Measurements from ENCODE around the gene POU2F1.

POU2F1 gene

DNA sequence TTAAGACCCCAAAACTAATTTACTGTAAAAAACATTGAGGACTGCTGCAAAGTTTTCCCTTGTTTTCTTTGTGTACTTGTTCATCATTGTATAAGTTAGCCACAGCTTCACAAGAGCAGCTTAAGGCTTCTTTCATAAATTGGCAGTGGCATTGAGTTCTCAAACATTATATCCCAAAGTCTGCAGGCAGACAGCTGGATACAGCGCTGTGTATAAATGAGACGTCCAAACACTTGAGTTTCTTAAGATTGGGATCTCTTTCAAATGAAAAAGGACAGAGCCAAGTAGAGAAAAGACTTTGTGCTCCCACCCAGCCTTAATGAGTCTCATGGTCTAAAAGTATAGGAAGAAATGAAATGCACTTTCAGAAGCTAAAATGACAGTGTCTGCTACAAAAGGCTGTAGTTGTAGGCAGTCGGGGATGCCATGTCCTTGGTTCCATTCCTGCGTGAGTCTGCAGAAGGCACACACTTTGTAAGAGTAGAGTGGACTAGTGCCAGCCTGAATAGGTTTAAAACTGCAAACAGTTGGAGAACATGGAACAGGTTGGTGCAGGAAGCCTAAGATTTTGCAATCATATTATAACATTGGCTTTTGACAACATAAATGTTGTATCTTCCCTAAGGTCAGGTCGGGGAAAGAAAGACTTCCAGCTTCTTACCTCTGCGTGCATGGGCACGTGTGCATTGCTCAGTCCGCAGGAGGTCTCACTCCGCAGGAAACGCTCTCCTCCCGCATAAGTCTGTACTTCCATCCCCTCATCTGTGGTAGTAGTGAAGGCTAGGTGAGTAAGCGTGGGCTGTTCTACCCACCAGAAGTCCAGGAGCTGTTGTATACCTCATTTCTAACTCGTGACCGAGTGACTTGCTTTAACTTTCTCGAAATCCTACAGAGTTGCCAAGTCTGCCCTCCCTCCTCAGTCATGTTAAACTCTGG is 203.3 kb downstream of the POU2F1 start:
- no peak for DNase-seq (ENCODE audit: low read depth)

DNA sequence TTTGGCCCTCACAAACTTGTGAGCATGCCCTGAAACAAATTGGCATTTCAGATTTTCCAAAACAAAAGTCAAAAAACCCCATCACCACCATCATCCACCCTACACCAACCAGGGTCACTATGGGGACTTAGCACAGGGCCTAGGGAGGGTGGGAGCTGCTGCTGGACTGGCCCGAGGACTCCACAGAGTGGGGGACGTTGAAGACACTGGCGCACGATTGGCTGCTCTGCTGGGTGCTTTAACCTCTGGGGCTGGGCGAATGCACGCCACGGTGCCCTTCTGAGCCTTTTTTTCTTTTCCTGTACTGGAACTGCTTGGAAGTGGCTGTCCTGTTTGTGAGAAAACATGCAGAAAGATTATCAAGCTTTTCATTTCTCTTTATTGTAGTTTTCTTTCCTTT is 204.8 kb downstream of the POU2F1 start:
- no peak for DNase-seq (ENCODE audit: low read depth)

DNA sequence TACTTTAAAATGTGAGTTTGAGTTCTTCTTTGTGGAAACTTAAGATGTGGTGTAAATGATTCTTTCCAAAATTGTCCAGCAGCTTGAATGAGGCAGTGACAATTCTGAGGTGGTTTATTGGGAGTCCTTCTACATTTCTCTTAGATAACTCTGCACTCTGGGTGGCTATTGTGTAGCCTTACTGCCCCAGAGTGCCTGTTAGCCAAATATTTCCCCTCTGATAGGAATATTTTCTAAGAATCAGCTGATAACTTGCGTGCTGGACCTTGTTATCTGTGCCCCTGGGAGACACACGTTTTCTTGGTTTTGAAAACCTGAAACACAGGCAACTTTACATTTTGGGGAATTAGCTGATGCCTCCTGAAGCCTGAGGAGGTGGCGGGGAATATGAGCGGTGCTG is 206.0 kb downstream of the POU2F1 start:
- DNase-seq (ENCODE audit: low read depth) = no peak

DNA sequence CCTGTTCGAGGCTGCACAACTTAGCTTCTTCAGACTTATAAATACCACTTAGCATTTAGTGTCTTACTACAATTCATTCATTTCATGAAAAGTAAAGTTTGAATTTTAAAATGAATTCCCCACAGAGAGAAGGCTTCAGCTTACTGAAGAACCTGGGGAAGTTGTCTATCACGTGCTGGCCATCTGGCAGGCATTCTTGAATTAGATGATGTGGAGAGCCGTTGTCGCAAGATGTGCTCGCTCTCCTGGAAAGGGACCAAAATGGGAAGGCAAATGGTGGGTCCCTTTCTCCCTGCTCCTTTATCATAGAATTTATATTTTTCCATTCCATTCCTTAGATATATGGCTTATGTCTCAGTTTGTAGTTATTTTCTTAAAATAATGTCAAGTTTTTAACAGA is 207.2 kb downstream of the POU2F1 start:
- no peak for DNase-seq (ENCODE audit: low read depth)

- no peak for DNase-seq (ENCODE audit: low read depth)
Observed at GRCh38 chr1:167428395-167428794, 207.7 kb downstream of the POU2F1 start.

DNA sequence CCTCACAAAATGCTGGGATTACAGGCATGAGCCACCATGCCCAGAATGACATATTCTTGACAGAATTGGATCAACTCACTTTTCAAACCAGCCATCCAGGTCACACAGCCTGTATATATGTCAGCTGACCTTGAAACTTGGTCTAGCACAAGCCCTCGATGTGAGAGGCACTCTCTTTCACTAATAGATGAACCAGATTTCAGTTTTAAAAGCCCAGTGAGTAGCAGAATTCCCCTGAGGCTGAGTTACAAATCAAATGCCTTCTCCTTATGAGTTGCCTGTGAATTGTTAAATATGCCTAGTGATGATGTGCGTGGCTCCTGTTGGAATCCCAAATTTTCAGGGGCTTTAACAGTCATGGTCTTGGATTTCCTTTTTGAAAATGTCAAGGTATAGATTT is 208.9 kb downstream of the POU2F1 start:
- DNase-seq (ENCODE audit: low read depth) = no peak

- DNase-seq (ENCODE audit: low read depth) = no peak
Observed at GRCh38 chr1:167430134-167430848, 209.6 kb downstream of the POU2F1 start.

DNA sequence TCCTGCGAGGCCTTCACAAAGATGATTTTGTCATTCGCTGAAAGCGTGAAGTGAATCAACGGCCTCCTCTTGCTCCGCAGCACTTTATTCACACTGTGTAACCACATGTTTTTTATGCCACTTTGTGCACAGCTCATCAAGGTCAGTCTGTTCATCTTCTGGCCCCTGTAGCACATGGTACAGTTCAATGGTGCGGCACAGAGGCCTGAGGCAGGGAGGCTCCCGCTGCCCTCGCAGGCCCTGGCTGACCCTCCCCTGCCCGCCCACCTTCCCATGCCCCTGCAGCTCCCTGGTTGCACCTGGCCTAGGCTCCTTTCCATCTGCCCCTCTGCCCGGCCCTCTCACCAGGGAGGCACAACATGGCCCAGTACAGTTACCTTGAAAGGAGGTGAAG is 210.2 kb downstream of the POU2F1 start:
- no peak for DNase-seq (ENCODE audit: low read depth)

GRCh38 chr1:167431261-167431908 is 210.7 kb downstream of the POU2F1 start:
- DNase-seq (ENCODE audit: low read depth) = no peak

DNA sequence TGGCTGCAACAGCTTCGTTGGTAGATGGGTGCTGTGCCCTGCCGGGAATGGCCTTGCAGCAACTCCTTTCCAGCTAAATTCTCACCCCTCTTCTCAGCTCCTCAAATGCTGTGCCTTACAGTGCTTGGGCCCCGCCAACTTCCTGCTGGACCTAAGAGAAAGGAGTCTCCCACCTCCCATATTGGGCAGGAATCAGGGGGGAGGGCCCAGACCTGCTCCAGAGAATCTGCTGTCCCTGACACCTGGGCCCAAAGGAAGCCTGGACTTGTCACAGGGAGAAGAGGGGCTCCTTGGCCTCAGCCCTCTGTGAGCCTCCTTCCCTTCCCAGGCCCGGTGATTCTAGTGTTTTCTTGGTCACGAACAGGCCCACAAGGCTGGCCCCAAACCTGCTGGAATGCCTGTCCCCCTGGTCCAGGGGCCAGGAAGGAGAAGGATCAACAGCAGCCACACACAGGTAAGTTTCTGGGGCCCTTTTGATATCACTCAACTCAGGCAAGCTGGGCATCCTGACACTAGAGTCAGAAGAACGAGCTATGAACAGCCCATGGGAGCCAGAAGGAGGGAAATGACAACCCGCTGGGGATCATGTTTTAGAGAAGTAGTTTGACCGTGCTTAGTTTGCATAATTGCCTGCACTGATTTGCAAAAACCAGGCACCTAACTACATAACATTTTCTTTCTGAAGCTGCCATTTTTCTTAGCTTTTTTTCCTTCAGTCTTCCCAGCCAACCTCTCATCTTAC is 211.4 kb downstream of the POU2F1 start:
- no peak for DNase-seq (ENCODE audit: low read depth)

DNA sequence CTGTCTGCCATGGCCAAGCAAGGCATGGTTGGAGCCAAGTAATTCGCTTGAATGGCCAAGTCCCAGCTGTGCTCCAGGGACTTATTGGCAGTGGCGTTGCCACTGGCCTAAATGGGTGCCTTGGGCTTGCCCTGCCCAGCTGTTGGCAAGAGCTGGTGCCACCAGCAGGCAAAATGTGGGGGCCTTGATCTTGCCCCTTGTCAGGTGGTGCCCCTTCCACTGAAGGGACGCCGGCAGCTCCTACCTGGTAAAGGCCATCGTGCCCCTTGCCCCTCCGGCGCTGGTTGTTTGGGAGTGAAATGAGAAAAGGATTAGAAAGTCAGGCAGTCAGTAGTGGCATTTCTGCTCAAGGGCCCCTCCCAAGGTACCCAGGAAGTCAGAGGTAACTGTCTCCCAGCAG is 212.1 kb downstream of the POU2F1 start:
- no peak for DNase-seq (ENCODE audit: low read depth)

- DNase-seq (ENCODE audit: low read depth) = no peak
Observed at GRCh38 chr1:167433884-167434283, 213.2 kb downstream of the POU2F1 start.

- DNase-seq (ENCODE audit: low read depth) = no peak
Observed at GRCh38 chr1:167434306-167434705, 213.6 kb downstream of the POU2F1 start.

- no peak for DNase-seq (ENCODE audit: low read depth)
Observed at GRCh38 chr1:167435484-167435883, 214.8 kb downstream of the POU2F1 start.

DNA sequence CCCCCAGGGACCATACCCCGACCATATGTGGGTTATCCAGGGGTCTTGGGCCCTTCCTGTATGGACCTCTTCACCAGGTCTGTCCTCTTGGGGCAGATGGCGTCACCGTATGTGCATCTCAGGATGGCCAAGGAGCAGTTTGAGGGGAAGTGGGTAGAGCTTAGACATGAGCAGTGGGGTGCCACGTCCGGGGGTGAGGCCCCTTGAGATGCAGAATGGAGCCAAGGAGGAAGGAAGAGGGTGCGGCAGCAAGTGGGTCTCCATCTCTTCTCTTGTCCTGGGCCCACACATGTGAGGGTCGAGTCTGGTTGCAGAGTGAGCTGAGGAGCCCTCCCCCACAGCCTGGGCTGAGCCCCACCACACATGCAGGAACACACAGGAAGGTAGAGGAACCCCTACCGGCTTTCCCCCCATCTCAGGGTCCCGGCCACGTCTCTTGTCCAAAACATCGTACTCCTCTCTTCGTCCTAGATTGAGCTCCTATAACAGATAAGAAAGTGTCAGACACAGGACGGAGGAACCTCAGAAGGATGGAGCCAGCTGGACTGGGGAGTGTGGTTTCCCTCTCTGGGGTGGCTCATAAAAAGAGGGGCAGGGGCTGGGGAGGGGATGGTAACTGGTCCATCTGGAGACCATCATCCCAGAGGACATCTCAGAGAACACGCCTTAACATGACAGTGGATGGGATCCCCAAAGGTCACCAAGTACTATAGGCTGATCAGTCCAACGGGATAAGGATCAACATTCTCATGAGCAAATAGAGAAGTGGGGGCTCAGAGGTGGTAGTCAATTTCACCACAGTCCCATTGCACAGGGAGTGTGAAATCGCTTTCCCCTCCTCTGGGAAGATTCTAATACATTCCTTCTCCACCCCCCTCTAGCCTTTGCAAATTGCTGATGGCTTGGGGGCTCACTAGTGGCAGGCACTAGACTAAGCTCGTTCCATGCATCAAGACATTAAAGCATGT is 217.8 kb downstream of the POU2F1 start:
- no peak for DNase-seq (ENCODE audit: low read depth)

- DNase-seq (ENCODE audit: low read depth) = no peak
Observed at GRCh38 chr1:167439301-167439988, 218.8 kb downstream of the POU2F1 start.

- DNase-seq (ENCODE audit: low read depth) = no peak
Observed at GRCh38 chr1:167440345-167440744, 219.7 kb downstream of the POU2F1 start.

DNA sequence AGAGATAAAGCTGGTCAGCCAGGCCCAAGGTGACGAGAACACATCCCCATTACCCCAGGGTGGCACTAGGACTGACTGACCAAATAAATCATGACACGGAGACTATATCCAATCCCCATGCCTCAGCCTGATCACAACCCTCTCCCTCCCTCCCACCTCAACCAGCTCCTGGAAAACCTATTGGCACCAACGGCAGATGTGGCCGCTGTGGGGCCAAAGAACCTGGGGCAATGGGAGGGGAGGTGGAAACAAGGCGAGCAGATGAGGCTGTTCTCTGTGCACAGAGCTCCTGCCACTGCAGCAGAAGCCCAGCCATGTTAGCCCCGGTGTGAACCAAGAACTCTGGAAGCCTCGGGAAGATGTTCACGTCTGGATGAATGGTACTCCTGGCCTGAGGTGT is 220.1 kb downstream of the POU2F1 start:
- no peak for DNase-seq (ENCODE audit: low read depth)

- no peak for DNase-seq (ENCODE audit: low read depth)
Observed at GRCh38 chr1:167441222-167441621, 220.5 kb downstream of the POU2F1 start.

- DNase-seq (ENCODE audit: low read depth) = peak; percentile 74
Observed at GRCh38 chr1:167442142-167442848, 221.6 kb downstream of the POU2F1 start.

Data from stimulated activated CD8-positive, alpha-beta memory T cell treated with anti-CD3 and anti-CD28 coated beads, Interleukin-7, amount 100 ng/mL, for 24 hours (primary cell).